ENCODE measurements around the gene ACTL6A.
A peak's percentile ranks its signal among the peaks of the same experiment; 100 is the strongest.

Gene ACTL6A

GRCh38 chr3:179591313-179591712, 28.6 kb downstream of the ACTL6A start:
- no peak for DNase-seq

DNA sequence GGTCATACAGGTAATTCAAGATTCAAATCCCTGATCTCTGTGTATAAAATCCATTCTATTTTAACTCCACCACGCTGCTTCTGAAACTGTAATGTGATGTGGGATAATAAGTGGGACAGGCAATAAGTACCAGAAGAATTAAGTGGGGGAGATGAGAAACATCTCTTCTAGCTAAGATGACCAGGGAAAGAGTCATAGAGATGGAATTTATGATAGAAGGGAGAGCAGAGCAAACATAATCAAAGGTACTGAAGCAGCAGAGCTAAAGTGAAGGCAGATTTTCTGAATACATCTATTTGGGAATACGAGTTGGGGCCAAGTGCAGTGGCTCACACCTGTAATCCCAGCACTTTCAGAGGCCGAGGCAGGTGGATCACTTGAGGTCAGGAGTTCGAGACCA, 36.8 kb downstream of the ACTL6A start:
- no peak for DNase-seq

DNA sequence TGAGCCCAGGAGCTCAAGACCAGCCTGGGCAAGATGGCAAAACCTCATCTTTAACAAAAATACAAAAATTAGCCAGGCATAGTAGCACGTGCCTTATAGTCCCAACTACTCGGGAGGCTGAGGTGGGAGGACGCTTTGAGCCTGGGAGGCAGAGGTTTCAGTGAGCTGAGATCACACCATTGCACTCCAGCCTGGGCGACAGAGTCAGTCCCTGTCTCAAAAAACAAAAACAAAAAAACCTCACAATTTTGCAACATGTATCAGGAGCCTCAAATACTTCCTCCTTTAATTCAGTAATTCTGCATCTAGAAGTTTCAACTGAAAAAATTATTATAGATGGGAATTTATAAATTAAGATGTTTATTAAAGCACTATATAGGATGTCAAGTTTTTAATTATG, 40.6 kb downstream of the ACTL6A start:
- DNase-seq: peak; percentile 53 to 62

DNA sequence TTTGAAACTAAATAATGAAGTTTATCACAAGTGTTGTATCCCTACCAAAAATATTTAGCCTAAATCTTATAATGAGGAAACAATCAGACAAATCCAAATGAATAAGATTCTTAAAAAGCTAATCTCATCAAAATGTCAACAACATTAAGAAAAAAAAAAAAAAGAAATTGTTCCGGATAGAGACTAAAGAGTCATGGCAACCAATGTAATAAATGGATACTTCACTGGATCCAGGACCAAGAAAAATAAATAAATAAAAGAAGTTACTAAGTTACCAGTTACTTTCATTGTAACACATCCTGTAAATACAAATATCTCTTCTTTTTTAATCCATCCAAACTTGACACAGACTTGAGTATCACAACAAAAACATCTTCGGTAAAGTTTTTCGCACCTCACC, 41.1 kb downstream of the ACTL6A start:
- DNase-seq: no peak

DNA sequence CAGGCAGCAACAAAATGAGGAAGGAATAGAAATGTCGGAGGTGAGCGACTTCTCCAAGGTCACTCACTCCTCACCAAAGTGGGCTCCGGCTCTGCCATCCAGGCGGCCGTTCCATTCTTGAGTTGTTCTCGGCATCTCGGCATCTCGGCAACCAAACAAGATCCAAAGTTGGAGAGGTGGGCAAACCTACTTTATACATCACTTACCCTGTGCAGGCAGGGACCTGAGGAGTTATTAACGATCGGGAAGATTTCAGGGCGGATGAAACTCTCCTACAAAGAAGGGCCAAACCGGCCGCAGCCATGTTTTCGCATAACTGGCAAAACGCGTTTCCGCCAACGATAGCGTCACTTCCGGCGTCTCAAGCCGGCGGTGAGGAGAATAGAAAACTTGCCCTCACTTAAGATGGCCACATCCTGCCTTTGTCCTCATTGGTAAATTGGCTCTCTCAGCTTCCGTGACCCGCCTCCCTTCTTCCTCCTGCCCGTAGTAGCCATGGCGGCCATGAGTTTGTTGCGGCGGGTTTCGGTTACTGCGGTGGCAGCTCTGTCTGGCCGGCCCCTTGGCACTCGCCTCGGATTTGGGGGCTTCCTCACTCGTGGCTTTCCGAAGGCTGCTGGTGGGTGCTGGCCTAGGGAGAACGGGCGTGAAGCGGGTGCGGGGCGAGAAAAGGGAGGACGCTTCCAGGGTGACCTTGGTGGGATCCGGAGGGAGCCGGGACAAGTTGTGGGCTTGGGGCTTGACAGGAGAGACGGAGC, 41.8 kb downstream of the ACTL6A start, which contains the start of the genes MRPL47 and NDUFB5:
MRPL47 (minus strand) TSS at position 318 of the 758 bp plus-strand sequence; CDS start at position 304, 14 bp downstream.
NDUFB5 (plus strand) TSS at position 474 of the 758 bp plus-strand sequence; CDS start at position 496, 22 bp downstream.
- peak; percentile 98 for DNase-seq

GRCh38 chr3:179606534-179607085, 43.9 kb downstream of the ACTL6A start:
- DNase-seq: peak in 1 of 2 donors; percentile 11

GRCh38 chr3:179608931-179609720, 46.4 kb downstream of the ACTL6A start:
- DNase-seq: peak; percentile 8 to 45

DNA sequence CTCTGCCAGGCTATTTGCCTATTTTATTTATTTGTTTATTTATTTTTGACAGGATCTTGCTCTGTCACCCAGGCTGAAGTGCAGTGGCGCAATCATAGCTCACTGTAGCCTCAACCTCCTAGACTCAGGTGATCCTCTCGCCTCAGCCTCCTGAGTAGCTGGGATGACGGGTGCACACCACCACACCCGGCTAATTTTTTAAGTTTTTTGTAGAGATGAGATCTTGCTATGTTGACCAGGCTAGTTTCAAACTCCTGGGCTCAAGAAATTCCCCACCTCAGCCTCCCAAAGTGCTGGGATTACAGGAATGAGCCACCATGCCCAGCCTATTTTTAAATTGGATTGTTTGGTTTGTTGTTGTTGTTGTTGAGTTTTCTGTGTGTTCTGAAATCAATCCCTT, 47.3 kb downstream of the ACTL6A start:
- DNase-seq: no peak

DNA sequence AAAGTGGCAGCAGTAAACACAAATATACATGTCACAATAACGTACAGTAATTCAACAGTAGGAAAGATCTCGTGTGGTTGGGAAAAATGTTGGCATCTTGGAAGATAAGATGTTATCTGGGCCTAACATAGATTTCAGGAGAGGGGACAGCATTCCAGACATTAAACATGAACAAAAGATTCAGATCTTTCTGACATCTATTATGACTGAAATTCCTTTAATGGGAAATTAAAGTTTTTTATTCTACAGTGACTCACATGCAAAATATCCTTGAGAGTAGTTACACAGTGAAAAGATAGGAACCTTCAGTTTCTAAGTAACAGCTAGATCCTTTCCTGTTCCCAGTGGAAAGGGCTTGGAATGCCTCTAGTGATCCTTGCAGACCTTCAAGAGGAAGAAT, 51.1 kb downstream of the ACTL6A start:
- DNase-seq: no peak

DNA sequence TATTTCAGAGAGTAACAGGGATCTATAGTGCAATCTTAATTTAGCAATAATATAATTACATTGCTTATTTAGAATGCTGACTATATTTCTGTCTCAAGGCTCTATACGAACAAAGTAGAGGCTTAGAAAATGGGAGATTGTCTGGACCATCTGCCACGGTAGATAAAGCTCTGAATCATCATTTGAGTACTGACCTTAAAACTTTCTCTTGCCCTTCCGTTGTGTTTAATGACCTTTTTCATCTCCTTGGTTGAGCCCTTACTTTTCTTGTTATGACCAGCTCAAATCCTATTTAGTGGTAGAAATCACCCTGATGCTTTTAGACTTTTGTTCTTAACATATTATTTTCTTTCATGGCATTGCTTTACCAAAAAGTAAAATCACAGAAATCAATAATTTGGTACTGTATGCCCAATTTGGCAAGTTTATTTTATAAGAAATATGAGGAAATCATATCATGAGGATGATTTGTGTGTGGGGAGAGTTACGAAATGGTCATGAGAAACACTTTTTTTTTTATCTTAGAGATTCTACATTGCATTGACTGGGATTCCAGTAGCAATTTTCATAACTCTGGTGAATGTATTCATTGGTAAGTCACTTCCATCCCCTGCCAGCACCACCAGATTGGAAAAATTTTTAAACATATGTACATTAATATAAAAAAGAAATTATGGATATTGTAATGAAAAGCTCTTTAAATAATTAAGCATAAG, 52.9 kb downstream of the ACTL6A start:
- DNase-seq: peak; percentile 14 to 48

DNA sequence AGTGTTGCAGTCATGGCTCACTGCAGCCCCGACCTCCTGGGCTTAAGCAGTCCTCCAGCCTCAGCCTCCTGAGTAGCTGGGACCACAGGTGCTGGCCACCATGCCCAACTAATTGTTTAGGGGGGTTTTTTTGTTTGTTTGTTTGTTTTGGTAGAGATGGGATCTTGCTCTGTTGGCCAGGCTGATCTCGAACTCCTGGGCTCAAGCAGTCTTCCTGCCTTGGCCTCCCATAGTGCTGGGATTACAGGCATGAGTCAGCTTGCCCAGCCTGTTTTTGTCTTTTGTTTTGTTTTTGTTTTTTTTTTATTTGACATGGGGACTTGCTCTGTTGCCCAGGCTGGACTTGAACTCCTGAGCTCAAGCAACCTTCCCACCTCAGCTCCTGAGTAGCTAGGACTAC, 59.3 kb downstream of the ACTL6A start:
- DNase-seq: no peak

GRCh38 chr3:179624451-179624850, 61.7 kb downstream of the ACTL6A start:
- DNase-seq: no peak

GRCh38 chr3:179630753-179631451, 68.2 kb downstream of the ACTL6A start:
- no peak for DNase-seq
